CD4-positive, alpha-beta T cell treated with Interleukin-12 subunit alpha and Interleukin-12 subunit beta, for 1 hour (primary cell): Measurements from ENCODE around the gene AFF4.
"Not testable (repeated sequence)": the region's sequence is repeated elsewhere in the genome, so short reads cannot be mapped to it uniquely, and the experiment has no call there.

Experiments
- DNase-seq: peaks from one replicate; pipeline ENCODE4 v3.0.0-alpha.2; 2020

Gene AFF4

GRCh38 chr5:132963171-132964104 lies at the start of gene AFF4:
Gene AFF4 (minus strand): TSS chr5:132963634. CDS start chr5:132937189, 26,445 bp downstream.
- peak; percentile 90 for DNase-seq

GRCh38 chr5:133008455-133008854 lies 45.0 kb upstream of the AFF4 start:
- DNase-seq = not testable (repeated sequence)

- no peak for DNase-seq
Observed at GRCh38 chr5:133006653-133007052, 43.2 kb upstream of the AFF4 start.

GRCh38 chr5:132999246-132999645 lies 35.8 kb upstream of the AFF4 start:
- no peak for DNase-seq

GRCh38 chr5:132998556-132998955 lies 35.1 kb upstream of the AFF4 start:
- no peak for DNase-seq

- DNase-seq = no peak
Observed at GRCh38 chr5:132996307-132996706, 32.9 kb upstream of the AFF4 start.

- DNase-seq = no peak
Observed at GRCh38 chr5:132987531-132988408, 24.3 kb upstream of the AFF4 start.

- DNase-seq = not testable (repeated sequence)
Observed at GRCh38 chr5:132982971-132983370, 19.5 kb upstream of the AFF4 start.

GRCh38 chr5:132981288-132981687 lies 17.9 kb upstream of the AFF4 start:
- DNase-seq = no peak

- no peak for DNase-seq
Observed at GRCh38 chr5:132979976-132980375, 16.5 kb upstream of the AFF4 start.

GRCh38 chr5:132979367-132979940 lies 16.0 kb upstream of the AFF4 start:
- no peak for DNase-seq

GRCh38 chr5:132976852-132977251 lies 13.4 kb upstream of the AFF4 start:
- DNase-seq = no peak

- DNase-seq = not testable (repeated sequence)
Observed at GRCh38 chr5:132972436-132972828, 9.0 kb upstream of the AFF4 start.

- no peak for DNase-seq
Observed at GRCh38 chr5:132971483-132972435, 8.3 kb upstream of the AFF4 start.

GRCh38 chr5:132965120-132965519 lies 1.7 kb upstream of the AFF4 start:
- no peak for DNase-seq

GRCh38 chr5:132962429-132963021 lies 909 bp downstream of the AFF4 start:
- DNase-seq = peak; percentile 26

GRCh38 chr5:132961887-132962286 lies 1.5 kb downstream of the AFF4 start:
- DNase-seq = no peak

GRCh38 chr5:132961123-132961815 lies 2.2 kb downstream of the AFF4 start:
- not testable (repeated sequence) for DNase-seq

GRCh38 chr5:132956166-132956799 lies 7.2 kb downstream of the AFF4 start:
- not testable (repeated sequence) for DNase-seq

GRCh38 chr5:132953710-132954109 lies 9.7 kb downstream of the AFF4 start:
- no peak for DNase-seq
